ENCODE results near the gene NTM. TPM values are rescaled to one million over a fixed set of nuclear protein-coding genes. Genes with fewer than 3 reads are reported as not detected.

The NTM gene
- total and polyA plus RNA-seq, 2 of the 8 experiments (the other 6 are each of a cell fraction or from before 2014, with no cell fraction given), result 13.4 to 20.0 TPM

DNA sequence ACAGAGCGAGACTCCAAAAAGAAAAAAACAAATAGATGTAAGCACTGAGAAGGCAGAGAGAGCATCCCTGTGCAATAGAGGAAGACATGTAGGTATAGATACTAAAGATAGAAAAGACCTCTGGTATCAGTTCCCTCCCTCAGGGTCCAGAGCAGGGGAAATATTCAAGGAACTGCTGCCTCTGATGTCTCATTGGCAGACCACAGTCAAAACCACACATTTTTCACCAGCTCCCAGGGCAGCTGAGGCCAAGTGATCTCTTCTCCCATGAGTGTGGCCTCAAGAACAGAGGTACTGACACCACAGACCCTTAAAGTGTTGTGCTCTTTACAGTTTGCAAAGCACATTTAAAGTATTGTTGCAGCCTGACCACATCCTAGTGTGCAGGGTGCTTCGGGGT lies 288.5 kb downstream of the NTM start:
- Histone ChIP-seq H2AFZ (ENCODE audit: low read length) (no peak overlapping the region), H3K56ac (replicated peaks; ENCODE audit: insufficient read length, low read depth, low read length) (no peak overlapping the region), H3K79me2 (ENCODE audit: control insufficient read depth in 1 of 2, insufficient read depth in 2 of 2, low read length in 2 of 2) (no peaks in the 10 kb centered on the region), H3K27me3 (replicated peaks in 1 of 4; ENCODE audit: control insufficient read depth in 3 of 4, extremely low read depth in 1 of 4, insufficient read depth in 3 of 4, low read length in 3 of 4) (0 out of 7 replicates have a peak, but pooled peaks cover 0 to 1% (median 0%) of the 10 kb centered on the region in 4 experiments), H2BK120ac (replicated peaks; ENCODE audit: low read depth, low read length) (no peak overlapping the region), H2BK12ac (ENCODE audit: low read depth, low read length) (no peak overlapping the region; the same call in 1 of the 2 replicates), H4K5ac (ENCODE audit: insufficient read length, low read depth, low read length) (no peak overlapping the region), H2BK15ac (ENCODE audit: low read length) (0 out of 2 replicates have a peak overlapping the region, but pooled peaks have one; percentile 54), H3K23ac (ENCODE audit: insufficient read length) (no peak overlapping the region), H3K23me2 (ENCODE audit: low read depth, low read length) (no peaks in the 10 kb centered on the region), H2BK20ac (ENCODE audit: low read length) (peak overlapping the region; percentile 57; the same call in 1 of the 2 replicates), H2BK5ac (ENCODE audit: low read depth, low read length) (no peak overlapping the region), H4K8ac (ENCODE audit: extremely low read depth, insufficient read depth, low read length) (no peak overlapping the region), H3K9me3 (ENCODE audit: insufficient read depth in 2 of 2, low read depth in 1 of 2, low read length in 1 of 2) (no peaks in the 10 kb centered on the region), H3K27ac (ENCODE audit: low read depth, low read length) (no peak overlapping the region), H3K36me3 (ENCODE audit: control insufficient read depth in 2 of 4, insufficient read depth in 4 of 4, low read length in 3 of 4) (no peaks in the 10 kb centered on the region; a peak in 1 of 8 replicates), H3K4me2 (ENCODE audit: insufficient read depth in 1 of 2, low read depth in 2 of 2, low read length in 2 of 2) (no peak overlapping the region), H2AK5ac (ENCODE audit: low read depth, low read length) (no peak overlapping the region), H3K79me1 (ENCODE audit: low read depth, low read length) (no peaks in the 10 kb centered on the region; the same call in 1 of the 2 replicates), H4K91ac (replicated peaks; ENCODE audit: insufficient read length, low read length) (peak overlapping the region; percentile 30), H3K4me1 (replicated peaks in 1 of 4; ENCODE audit: control insufficient read depth in 3 of 4, insufficient read depth in 4 of 4, low read length in 3 of 4) (peaks cover 16 to 41% (median 35%) of the 10 kb centered on the region in 4 experiments), H4K20me1 (replicated peaks in 1 of 2; ENCODE audit: control insufficient read depth in 1 of 2, insufficient read depth in 2 of 2, low read length in 2 of 2) (no peaks in the 10 kb centered on the region), H3K4ac (replicated peaks; ENCODE audit: insufficient read length, low read depth, low read length) (no peak overlapping the region), H3K9ac (replicated peaks in 1 of 4; ENCODE audit: extremely low read depth in 1 of 4, low read depth in 3 of 4, low read length in 3 of 4) (no peak overlapping the region), H3K4me3 (ENCODE audit: extremely low read depth in 1 of 4, insufficient read depth in 2 of 4, low read depth in 3 of 4, low read length in 4 of 4) (no peak overlapping the region), H3K14ac (ENCODE audit: insufficient read length) (no peak overlapping the region), H3K18ac (ENCODE audit: extremely low read depth, low read length) (no peak overlapping the region)
- FAIRE-seq (no peak), DNase-seq (ENCODE audit: low read depth in 1 of 2, low spot score in 2 of 2) (no peak)
- CTCF ChIA-PET (ENCODE audit: partially characterized antibody), result interaction anchor here (0.6 to 31.3 kb wide), 4 partner anchors 9 to 648 kb away, joined by 4 to 1023 read pairs (median 34); no protein-coding TSS in a partner anchor
- WGBS, 2 experiments (ENCODE audit: extremely low coverage in 1 of 2, insufficient coverage in 1 of 2, insufficient read length in 1 of 2, insufficient replicate concordance in 2 of 2, low coverage in 1 of 2, low lambda C conversion rate in 2 of 2, missing lambda C conversion rate in 1 of 2), result 86% methylated on average over 2 of the region's 2 CpGs; no CpG with 5 or more reads in 1 of the 2 experiments
- POLR2A ChIA-PET (ENCODE audit: partially characterized antibody), result interaction anchor here (1.2 kb wide), 1 partner anchor 9 kb away, joined by 3 read pairs; no protein-coding TSS in a partner anchor
- TF ChIP-seq BRCA1 (IDR thresholded peaks at IDR 0.05; ENCODE audit: low read depth, low read length) (no peak), SIRT6 (IDR thresholded peaks at IDR 0.05; ENCODE audit: low read length) (no peak), KDM5A (IDR thresholded peaks at IDR 0.05; ENCODE audit: low read length) (no peak), ASH2L (IDR thresholded peaks at IDR 0.05; ENCODE audit: low read length) (no peak), PHF8 (conservative IDR thresholded peaks at IDR 0.05; ENCODE audit: low read depth, low read length) (no peak), CBX8 (IDR thresholded peaks at IDR 0.05; ENCODE audit: borderline replicate concordance, low read depth, low read length) (no peak), SP2 (IDR thresholded peaks at IDR 0.05; ENCODE audit: low read length) (no peak), SRF (IDR thresholded peaks at IDR 0.05; ENCODE audit: low read depth, low read length) (no peak), ZNF274 (IDR thresholded peaks at IDR 0.05; ENCODE audit: borderline replicate concordance, extremely low read depth, low read length) (no peak), EGR1 (IDR thresholded peaks at IDR 0.05; ENCODE audit: borderline replicate concordance, low read depth, low read length) (no peak)
- TF ChIP-seq, protein P1, sequence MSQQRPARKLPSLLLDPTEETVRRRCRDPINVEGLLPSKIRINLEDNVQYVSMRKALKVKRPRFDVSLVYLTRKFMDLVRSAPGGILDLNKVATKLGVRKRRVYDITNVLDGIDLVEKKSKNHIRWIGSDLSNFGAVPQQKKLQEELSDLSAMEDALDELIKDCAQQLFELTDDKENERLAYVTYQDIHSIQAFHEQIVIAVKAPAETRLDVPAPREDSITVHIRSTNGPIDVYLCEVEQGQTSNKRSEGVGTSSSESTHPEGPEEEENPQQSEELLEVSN (IDR thresholded peaks at IDR 0.05), result no peak
